Measurements from ENCODE around the gene ZNF469. TPM values are rescaled to one million over a fixed set of nuclear protein-coding genes. Genes with fewer than 3 reads are reported as not detected.

ZNF469 gene
- total RNA-seq, 4 donors from 2014 or later, result 0.96 to 4.8 (median 2.1) TPM

GRCh38 chr16:88341551-88342290 lies 41.0 kb upstream of the ZNF469 start:
- Histone ChIP-seq H3K4me3 (no peak overlapping the region), H3K36me3 (no peaks in the 10 kb centered on the region), H3K9me3 (peaks cover 0 to 12% (median 0%) of the 10 kb centered on the region in 3 donors), H3K27me3 (peaks cover 28% of the 10 kb centered on the region), H3K27ac (no peak overlapping the region), H3K4me1 (no peaks in the 10 kb centered on the region)
- ATAC-seq, result no peak
- TF ChIP-seq POLR2AphosphoS5 (IDR thresholded peaks at IDR 0.05) (no peak), CTCF (IDR thresholded peaks at IDR 0.05) (no peak), EP300 (IDR thresholded peaks at IDR 0.05) (no peak), POLR2A (IDR thresholded peaks at IDR 0.05) (no peak)
- WGBS, 2 donors (ENCODE audit: low coverage in 1 of 2), result 94 to 100% methylated on average over 1 to 12 of the region's 24 CpGs

GRCh38 chr16:88342491-88342890 lies 40.3 kb upstream of the ZNF469 start:
- no peaks in the 10 kb centered on the region for H3K4me1 ChIP-seq
- peaks cover 28% of the 10 kb centered on the region for H3K27me3 ChIP-seq
- no peak overlapping the region for H3K4me3 ChIP-seq
- WGBS, 2 donors (ENCODE audit: low coverage in 1 of 2), result 94% methylated on average over 3 of the region's 16 CpGs; no CpG with 5 or more reads in 1 of the 2 donors
- H3K9me3 ChIP-seq, result peaks cover 0 to 12% (median 0%) of the 10 kb centered on the region in 3 donors
- H3K27ac ChIP-seq, result no peak overlapping the region
- no peaks in the 10 kb centered on the region for H3K36me3 ChIP-seq
- no peak for ATAC-seq
- TF ChIP-seq POLR2AphosphoS5 (IDR thresholded peaks at IDR 0.05) (no peak), CTCF (IDR thresholded peaks at IDR 0.05) (no peak), EP300 (IDR thresholded peaks at IDR 0.05) (no peak), POLR2A (IDR thresholded peaks at IDR 0.05) (no peak)

- Histone ChIP-seq H3K27me3 (peaks cover 23% of the 10 kb centered on the region), H3K36me3 (no peaks in the 10 kb centered on the region), H3K9me3 (peaks cover 0 to 12% (median 0%) of the 10 kb centered on the region in 3 donors), H3K27ac (no peak overlapping the region), H3K4me1 (no peaks in the 10 kb centered on the region), H3K4me3 (no peak overlapping the region)
- no peak for ATAC-seq
- no peak for TF ChIP-seq POLR2AphosphoS5 (IDR thresholded peaks at IDR 0.05)
- 81 to 100% methylated on average over 1 to 5 of the region's 8 CpGs for WGBS, 2 donors (ENCODE audit: low coverage in 1 of 2)
Measured at GRCh38 chr16:88343271-88343791, 39.4 kb upstream of the ZNF469 start.

- peaks cover 16% of the 10 kb centered on the region for H3K27me3 ChIP-seq
- TF ChIP-seq POLR2AphosphoS5 (IDR thresholded peaks at IDR 0.05), result no peak
- no peak for TF ChIP-seq POLR2A (IDR thresholded peaks at IDR 0.05)
- TF ChIP-seq EP300 (IDR thresholded peaks at IDR 0.05), result no peak
- no peak for TF ChIP-seq CTCF (IDR thresholded peaks at IDR 0.05)
- no peak for ATAC-seq
- no peaks in the 10 kb centered on the region for H3K4me1 ChIP-seq
- peaks cover 0 to 12% (median 0%) of the 10 kb centered on the region in 3 donors for H3K9me3 ChIP-seq
- WGBS, 2 donors (ENCODE audit: low coverage in 1 of 2), result no CpG with 5 or more reads among the region's 20 CpGs
- H3K4me3 ChIP-seq, result no peak overlapping the region
- H3K36me3 ChIP-seq, result no peaks in the 10 kb centered on the region
- no peak overlapping the region for H3K27ac ChIP-seq
Measured at GRCh38 chr16:88344411-88345030, 38.2 kb upstream of the ZNF469 start.

- ATAC-seq, result no peak
- H3K27ac ChIP-seq, result no peak overlapping the region
- WGBS, 2 donors (ENCODE audit: low coverage in 1 of 2), result 100% methylated on average over 1 of the region's 18 CpGs; no CpG with 5 or more reads in 1 of the 2 donors
- no peak for TF ChIP-seq POLR2A (IDR thresholded peaks at IDR 0.05)
- TF ChIP-seq EP300 (IDR thresholded peaks at IDR 0.05), result no peak
- peaks cover 0 to 12% (median 0%) of the 10 kb centered on the region in 3 donors for H3K9me3 ChIP-seq
- H3K27me3 ChIP-seq, result peaks cover 12% of the 10 kb centered on the region
- no peaks in the 10 kb centered on the region for H3K4me1 ChIP-seq
- no peak overlapping the region for H3K4me3 ChIP-seq
- no peaks in the 10 kb centered on the region for H3K36me3 ChIP-seq
Measured at GRCh38 chr16:88345031-88345720, 37.6 kb upstream of the ZNF469 start.

All from gastroesophageal sphincter (tissue), 4 donors.